PC-9 (cell line): ENCODE measurements around the gene NELFA.

Experiments used
- EZH2 ChIP-seq: fragments of 200-600 bp; sonication (generic); IDR thresholded peaks from 2 replicates; pipeline ENCODE4 v1.8.0; 2017; ENCODE audit warnings: antibody characterized with exemption, low read depth
- TF ChIP-seq, protein P1 (sequence below): fragments of 200-600 bp; sonication (generic); conservative IDR thresholded peaks from 2 replicates; pipeline ENCODE4 v1.6.1; 2017; ENCODE audit warnings: mixed run types, antibody characterized with exemption, mild to moderate bottlenecking, moderate library complexity

DNA sequence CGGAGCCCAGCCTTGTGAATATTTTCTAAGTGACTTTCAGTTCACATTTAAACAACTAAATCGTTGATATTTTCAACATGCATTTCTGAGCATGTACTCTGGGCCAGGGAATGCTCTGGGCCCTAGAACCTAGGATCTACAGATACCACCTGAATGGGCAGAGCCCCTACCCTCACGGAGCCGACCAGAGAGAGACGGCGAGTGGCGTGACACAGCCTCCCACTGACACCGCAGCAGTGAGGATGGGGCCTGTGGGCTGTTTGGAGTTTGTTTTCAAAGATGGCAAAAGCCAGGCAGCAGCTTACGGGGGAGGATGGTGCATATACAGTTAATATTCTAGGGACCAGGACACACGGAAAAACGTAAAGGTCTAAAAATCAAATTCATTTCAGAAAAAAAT is 17.7 kb downstream of the NELFA start:
- TF ChIP-seq, protein P1, sequence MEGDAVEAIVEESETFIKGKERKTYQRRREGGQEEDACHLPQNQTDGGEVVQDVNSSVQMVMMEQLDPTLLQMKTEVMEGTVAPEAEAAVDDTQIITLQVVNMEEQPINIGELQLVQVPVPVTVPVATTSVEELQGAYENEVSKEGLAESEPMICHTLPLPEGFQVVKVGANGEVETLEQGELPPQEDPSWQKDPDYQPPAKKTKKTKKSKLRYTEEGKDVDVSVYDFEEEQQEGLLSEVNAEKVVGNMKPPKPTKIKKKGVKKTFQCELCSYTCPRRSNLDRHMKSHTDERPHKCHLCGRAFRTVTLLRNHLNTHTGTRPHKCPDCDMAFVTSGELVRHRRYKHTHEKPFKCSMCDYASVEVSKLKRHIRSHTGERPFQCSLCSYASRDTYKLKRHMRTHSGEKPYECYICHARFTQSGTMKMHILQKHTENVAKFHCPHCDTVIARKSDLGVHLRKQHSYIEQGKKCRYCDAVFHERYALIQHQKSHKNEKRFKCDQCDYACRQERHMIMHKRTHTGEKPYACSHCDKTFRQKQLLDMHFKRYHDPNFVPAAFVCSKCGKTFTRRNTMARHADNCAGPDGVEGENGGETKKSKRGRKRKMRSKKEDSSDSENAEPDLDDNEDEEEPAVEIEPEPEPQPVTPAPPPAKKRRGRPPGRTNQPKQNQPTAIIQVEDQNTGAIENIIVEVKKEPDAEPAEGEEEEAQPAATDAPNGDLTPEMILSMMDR, result no peak
- TF ChIP-seq EZH2, result no peak
